ENCODE results near the gene HSPBAP1.

The HSPBAP1 gene

GRCh38 chr3:122816587-122816986 is 23.0 kb upstream of the HSPBAP1 start:
- DNase-seq (ENCODE audit: extremely low spot score) = no peak
- no peak for TF ChIP-seq CTCF (IDR thresholded peaks at IDR 0.05; ENCODE audit: control extremely low read depth, extremely low read depth, low read depth, missing control alignments)
- ChIA-PET POLR2A (no interaction called here), CTCF (interaction anchor here (1.2 kb wide), 1 partner anchor 10 kb away, joined by 3 read pairs; no protein-coding TSS in a partner anchor)

GRCh38 chr3:122810734-122811133 is 17.1 kb upstream of the HSPBAP1 start:
- ChIA-PET POLR2A (no interaction called here), CTCF (interaction anchor here (1.5 kb wide), 1 partner anchor 15 kb away, joined by 3 read pairs; no protein-coding TSS in a partner anchor)
- DNase-seq (ENCODE audit: extremely low spot score) = no peak
- no peak for TF ChIP-seq CTCF (IDR thresholded peaks at IDR 0.05; ENCODE audit: control extremely low read depth, extremely low read depth, low read depth, missing control alignments)

- CTCF ChIA-PET = interaction anchor here (1.2 kb wide), 1 partner anchor 49 kb away, joined by 3 read pairs; no protein-coding TSS in a partner anchor
- TF ChIP-seq CTCF (IDR thresholded peaks at IDR 0.05; ENCODE audit: control extremely low read depth, extremely low read depth, low read depth, missing control alignments) = no peak
- DNase-seq (ENCODE audit: extremely low spot score) = no peak
- POLR2A ChIA-PET = no interaction called here
Measured at GRCh38 chr3:122803977-122804376, 10.3 kb upstream of the HSPBAP1 start.

GRCh38 chr3:122802323-122802722 is 8.7 kb upstream of the HSPBAP1 start:
- TF ChIP-seq CTCF (IDR thresholded peaks at IDR 0.05; ENCODE audit: control extremely low read depth, extremely low read depth, low read depth, missing control alignments) = no peak
- no peak for DNase-seq (ENCODE audit: extremely low spot score)
- CTCF ChIA-PET = no interaction called here
- POLR2A ChIA-PET = no interaction called here

- ChIA-PET CTCF (interaction anchor here (1.5 kb wide), 1 partner anchor 15 kb away, joined by 4 read pairs; no protein-coding TSS in a partner anchor), POLR2A (no interaction called here)
- TF ChIP-seq CTCF (IDR thresholded peaks at IDR 0.05; ENCODE audit: control extremely low read depth, extremely low read depth, low read depth, missing control alignments) = no peak
- DNase-seq (ENCODE audit: extremely low spot score) = no peak
Measured at GRCh38 chr3:122800706-122801237, 7.1 kb upstream of the HSPBAP1 start.

- no peak for DNase-seq (ENCODE audit: extremely low spot score)
- no peak for TF ChIP-seq CTCF (IDR thresholded peaks at IDR 0.05; ENCODE audit: control extremely low read depth, extremely low read depth, low read depth, missing control alignments)
- POLR2A ChIA-PET = no interaction called here
- CTCF ChIA-PET = interaction anchor here (1.5 kb wide), 1 partner anchor 14 kb away, joined by 4 read pairs; no protein-coding TSS in a partner anchor
Measured at GRCh38 chr3:122800031-122800430, 6.4 kb upstream of the HSPBAP1 start.
